Tibial artery (tissue), 4 donors: ENCODE measurements around the gene MPND.

Source experiments
- DNase-seq, 2 donors: peaks; one replicate each; pipeline ENCODE4 v3.0.0-alpha.2; 2019
- H3K27ac ChIP-seq, 2 donors: fragments of 200-600 bp; sonication (generic) in 1 of 2; 1 replicate in 1 of 2; 2 replicates in 1 of 2; pipeline ENCODE4 v1.5.1; 2018 to 2019; ENCODE audit warnings: mild to moderate bottlenecking in 1 of 2
- H3K27me3 ChIP-seq, 2 donors: fragments of 200-600 bp; sonication (generic) in 1 of 2; one replicate each; pipeline versions ENCODE4 v1.5.1 to v1.6.0; 2016 to 2019
- H3K36me3 ChIP-seq, 3 donors: fragments of 200-600 bp; sonication (generic) in 2 of 3; one replicate each; pipeline ENCODE4 v1.5.1; 2016 to 2019; ENCODE audit warnings: mild to moderate bottlenecking in 2 of 3
- H3K4me1 ChIP-seq, 4 donors: fragments of 200-600 bp; sonication (generic) in 2 of 4; 1 replicate in 3 of 4; 2 replicates in 1 of 4; pipeline ENCODE4 v1.5.1; 2016 to 2019
- H3K4me3 ChIP-seq, 2 donors: fragments of 200-600 bp; sonication (generic) in 1 of 2; 1 replicate in 1 of 2; 2 replicates in 1 of 2; pipeline ENCODE4 v1.5.1; 2018 to 2019; ENCODE audit warnings: mild to moderate bottlenecking in 2 of 2
- H3K9me3 ChIP-seq, 3 donors: fragments of 200-600 bp; sonication (generic) in 1 of 3; one replicate each; pipeline ENCODE4 v1.5.1; 2016 to 2019
- CTCF ChIP-seq, 2 experiments: fragments of 200-600 bp in 1 of 2; fragments of 450-650 bp in 1 of 2; IDR thresholded peaks; one replicate each; pipeline ENCODE4 v1.5.1; 2017 to 2019; ENCODE audit warnings: antibody characterized with exemption in 2 of 2, mild to moderate bottlenecking in 1 of 2, moderate library complexity in 1 of 2
- intact Hi-C: fragments of 100-400 bp; cut with DNase I; formaldehyde crosslinking; loops from one replicate; pipeline ENCODE4 v1.15.0; 2023; ENCODE audit warnings: low total_unique reads

MPND gene

GRCh38 chr19:4367336-4367723 lies 24.0 kb downstream of the MPND start:
- H3K27ac ChIP-seq: no peak overlapping the region
- H3K27me3 ChIP-seq: no peaks in the 10 kb centered on the region
- no peak for TF ChIP-seq CTCF (IDR thresholded peaks at IDR 0.05)
- H3K9me3 ChIP-seq: no peaks in the 10 kb centered on the region
- peaks cover 41 to 48% (median 48%) of the 10 kb centered on the region in 3 donors for H3K36me3 ChIP-seq
- peaks cover 0 to 50% (median 44%) of the 10 kb centered on the region in 4 donors for H3K4me1 ChIP-seq
- no peak for DNase-seq
- no peak overlapping the region for H3K4me3 ChIP-seq
- intact Hi-C loops: no loop called here

GRCh38 chr19:4367781-4368127 lies 24.4 kb downstream of the MPND start:
- intact Hi-C loops: no loop called here
- Histone ChIP-seq H3K4me3 (no peak overlapping the region), H3K36me3 (peaks cover 37 to 44% (median 43%) of the 10 kb centered on the region in 3 donors), H3K27me3 (no peaks in the 10 kb centered on the region), H3K27ac (peak overlapping the region in 1 of 2 donors; percentile 19), H3K9me3 (no peaks in the 10 kb centered on the region), H3K4me1 (peaks cover 0 to 55% (median 48%) of the 10 kb centered on the region in 4 donors)
- DNase-seq: peak in 1 of 2 donors; percentile 58
- no peak for TF ChIP-seq CTCF (IDR thresholded peaks at IDR 0.05)

GRCh38 chr19:4368128-4368820 lies 24.9 kb downstream of the MPND start:
- H3K27ac ChIP-seq: peak overlapping the region in 1 of 2 donors; percentile 19
- intact Hi-C loops: no loop called here
- H3K36me3 ChIP-seq: peaks cover 32 to 38% (median 38%) of the 10 kb centered on the region in 3 donors
- H3K9me3 ChIP-seq: no peaks in the 10 kb centered on the region
- peak in 1 of 2 donors; percentile 62 for DNase-seq
- H3K4me1 ChIP-seq: peaks cover 5 to 60% (median 53%) of the 10 kb centered on the region in 4 donors
- H3K27me3 ChIP-seq: no peaks in the 10 kb centered on the region
- H3K4me3 ChIP-seq: no peak overlapping the region
- TF ChIP-seq CTCF (IDR thresholded peaks at IDR 0.05): no peak

GRCh38 chr19:4369109-4369887 lies 25.9 kb downstream of the MPND start:
- Histone ChIP-seq H3K27me3 (no peaks in the 10 kb centered on the region), H3K27ac (no peak overlapping the region), H3K9me3 (no peaks in the 10 kb centered on the region), H3K36me3 (peaks cover 21 to 28% (median 28%) of the 10 kb centered on the region in 3 donors), H3K4me3 (peak overlapping the region in 1 of 2 donors; percentile 8), H3K4me1 (peaks cover 13 to 70% (median 63%) of the 10 kb centered on the region in 4 donors)
- no peak for TF ChIP-seq CTCF (IDR thresholded peaks at IDR 0.05)
- intact Hi-C loops: no loop called here
- DNase-seq: peak in 1 of 2 donors; percentile 69

GRCh38 chr19:4369888-4370260 lies 26.5 kb downstream of the MPND start:
- Histone ChIP-seq H3K27me3 (no peaks in the 10 kb centered on the region), H3K36me3 (peaks cover 18 to 24% (median 22%) of the 10 kb centered on the region in 3 donors), H3K9me3 (no peaks in the 10 kb centered on the region), H3K4me3 (no peak overlapping the region), H3K27ac (no peak overlapping the region), H3K4me1 (peaks cover 18 to 76% (median 69%) of the 10 kb centered on the region in 4 donors)
- no peak for TF ChIP-seq CTCF (IDR thresholded peaks at IDR 0.05)
- intact Hi-C loops: no loop called here
- DNase-seq: peak in 1 of 2 donors; percentile 68
